ENCODE results near the gene RBKS. TPM values are rescaled to one million over a fixed set of nuclear protein-coding genes. Genes with fewer than 3 reads are reported as not detected.
A peak's percentile ranks its signal among the peaks of the same experiment; 100 is the strongest.

RBKS gene
- total RNA-seq, 4 donors from 2014 or later: 0.63 to 5.8 (median 2.5) TPM

GRCh38 chr2:27738349-27739057, 151.7 kb downstream of the RBKS start:
- H3K4me1 ChIP-seq: peaks cover 27 to 39% (median 33%) of the 10 kb centered on the region in 4 donors
- 87% methylated on average over 13 of the region's 13 CpGs for whole genome bisulfite sequencing
- H3K27ac ChIP-seq (replicated peaks in 1 of 4): peak overlapping the region; percentile 30 to 85 (median 84)
- H3K27me3 ChIP-seq: no peaks in the 10 kb centered on the region
- no peak for DNase-seq (ENCODE audit: extremely low spot score)
- intact Hi-C loops (cut with DNase I): no loop called here
- no peaks in the 10 kb centered on the region for H3K36me3 ChIP-seq
- no peak overlapping the region for H3K4me3 ChIP-seq
- H3K9me3 ChIP-seq: no peaks in the 10 kb centered on the region
- TF ChIP-seq EP300 (IDR thresholded peaks at IDR 0.05) (no peak), CTCF (IDR thresholded peaks at IDR 0.05) (no peak), POLR2A (IDR thresholded peaks at IDR 0.05; ENCODE audit: low read depth) (no peak), POLR2AphosphoS5 (IDR thresholded peaks at IDR 0.05) (no peak)

- Histone ChIP-seq H3K9me3 (no peaks in the 10 kb centered on the region), H3K4me3 (no peak overlapping the region), H3K27ac (replicated peaks in 1 of 4) (peak overlapping the region; percentile 82 to 85 (median 84)), H3K27me3 (no peaks in the 10 kb centered on the region), H3K4me1 (peaks cover 27 to 39% (median 33%) of the 10 kb centered on the region in 4 donors), H3K36me3 (no peaks in the 10 kb centered on the region)
- intact Hi-C loops (cut with DNase I): no loop called here
- TF ChIP-seq EP300 (IDR thresholded peaks at IDR 0.05) (no peak), POLR2AphosphoS5 (IDR thresholded peaks at IDR 0.05) (peak; percentile 39 to 42), POLR2A (IDR thresholded peaks at IDR 0.05; ENCODE audit: low read depth) (no peak), CTCF (IDR thresholded peaks at IDR 0.05) (no peak)
- no peak for DNase-seq (ENCODE audit: extremely low spot score)
- WGBS: 74% methylated on average over 6 of the region's 7 CpGs
Observed at GRCh38 chr2:27737676-27738348, 152.4 kb downstream of the RBKS start.

GRCh38 chr2:27736890-27737204, 153.3 kb downstream of the RBKS start:
- no peaks in the 10 kb centered on the region for H3K9me3 ChIP-seq
- H3K4me1 ChIP-seq: peaks cover 27 to 39% (median 33%) of the 10 kb centered on the region in 4 donors
- WGBS: 91% methylated on average over 5 of the region's 6 CpGs
- intact Hi-C loops (cut with DNase I): no loop called here
- H3K27ac ChIP-seq (replicated peaks in 1 of 4): peak overlapping the region; percentile 82 to 85 (median 84)
- no peak for DNase-seq (ENCODE audit: extremely low spot score)
- no peaks in the 10 kb centered on the region for H3K36me3 ChIP-seq
- no peaks in the 10 kb centered on the region for H3K27me3 ChIP-seq
- H3K4me3 ChIP-seq: no peak overlapping the region
- TF ChIP-seq POLR2A (IDR thresholded peaks at IDR 0.05; ENCODE audit: low read depth): no peak
- no peak for TF ChIP-seq CTCF (IDR thresholded peaks at IDR 0.05)
- no peak for TF ChIP-seq EP300 (IDR thresholded peaks at IDR 0.05)
- TF ChIP-seq POLR2AphosphoS5 (IDR thresholded peaks at IDR 0.05): no peak

GRCh38 chr2:27736031-27736889, 153.9 kb downstream of the RBKS start:
- peak overlapping the region; percentile 52 to 62 (median 61) for H3K4me3 ChIP-seq
- H3K36me3 ChIP-seq: no peaks in the 10 kb centered on the region
- intact Hi-C loops (cut with DNase I): no loop called here
- DNase-seq (ENCODE audit: extremely low spot score): no peak
- H3K4me1 ChIP-seq: peaks cover 27 to 39% (median 33%) of the 10 kb centered on the region in 4 donors
- H3K9me3 ChIP-seq: no peaks in the 10 kb centered on the region
- no peak for TF ChIP-seq CTCF (IDR thresholded peaks at IDR 0.05)
- no peak for TF ChIP-seq POLR2AphosphoS5 (IDR thresholded peaks at IDR 0.05)
- TF ChIP-seq POLR2A (IDR thresholded peaks at IDR 0.05; ENCODE audit: low read depth): no peak
- TF ChIP-seq EP300 (IDR thresholded peaks at IDR 0.05): no peak
- 93% methylated on average over 10 of the region's 10 CpGs for WGBS
- H3K27me3 ChIP-seq: no peaks in the 10 kb centered on the region
- peak overlapping the region; percentile 82 to 85 (median 84) for H3K27ac ChIP-seq (replicated peaks in 1 of 4)

Data from esophagus muscularis mucosa (tissue), 4 donors.